ENCODE data around the gene GIMAP8. TPM values are rescaled to one million over a fixed set of nuclear protein-coding genes. Genes with fewer than 3 reads are reported as not detected.
A peak's percentile ranks its signal among the peaks of the same experiment; 100 is the strongest.
"Not testable (repeated sequence)": the region's sequence is repeated elsewhere in the genome, so short reads cannot be mapped to it uniquely, and the experiment has no call there.

GIMAP8 gene
- total RNA-seq, 4 donors from 2014 or later: 0.38 to 12.2 (median 2.4) TPM

GRCh38 chr7:150481186-150481920, 30.9 kb downstream of the GIMAP8 start:
- H3K9me3 ChIP-seq: no peaks in the 10 kb centered on the region
- peaks cover 0 to 49% (median 5%) of the 10 kb centered on the region in 3 donors for H3K4me1 ChIP-seq
- no peak overlapping the region for H3K4me3 ChIP-seq
- intact Hi-C loops (cut with DNase I): no loop called here
- peaks cover 0 to 10% (median 0%) of the 10 kb centered on the region in 3 donors for H3K36me3 ChIP-seq
- TF ChIP-seq CTCF (IDR thresholded peaks at IDR 0.05) (no peak), POLR2A (IDR thresholded peaks at IDR 0.05) (peak in 1 of 4 donors; percentile 49)
- no peak for DNase-seq
- no peaks in the 10 kb centered on the region for H3K27me3 ChIP-seq
- peak overlapping the region; percentile 11 to 80 (median 50) for H3K27ac ChIP-seq
- 67 to 71% methylated on average over 9 of the region's 9 CpGs for WGBS, 2 donors

- intact Hi-C loops (cut with DNase I): no loop called here
- peak overlapping the region in 3 of 4 donors; percentile 11 to 80 (median 60) for H3K27ac ChIP-seq
- 55 to 57% methylated on average over 4 of the region's 4 CpGs for WGBS, 2 donors
These were observed 31.5 kb downstream of the GIMAP8 start for GRCh38 chr7:150481922-150482321.

GRCh38 chr7:150483514-150483913, 33.1 kb downstream of the GIMAP8 start:
- DNase-seq; H3K9me3 ChIP-seq; H3K27me3 ChIP-seq; intact Hi-C loops (cut with DNase I); H3K36me3 ChIP-seq: not testable (repeated sequence)
- 20 to 26% methylated on average over 2 of the region's 2 CpGs for WGBS, 2 donors
- Histone ChIP-seq H3K4me3 (peak overlapping the region in 1 of 4 donors; percentile 8), H3K27ac (peak overlapping the region in 3 of 4 donors; percentile 44 to 61 (median 53)), H3K4me1 (peaks cover 0 to 43% (median 3%) of the 10 kb centered on the region in 3 donors)

More at GRCh38 chr7:150481922-150482321, 31.5 kb downstream of the GIMAP8 start:
- no peak overlapping the region for H3K4me3 ChIP-seq
- TF ChIP-seq CTCF (IDR thresholded peaks at IDR 0.05) (no peak), POLR2A (IDR thresholded peaks at IDR 0.05) (no peak)
- H3K9me3 ChIP-seq: no peaks in the 10 kb centered on the region
- peaks cover 0 to 49% (median 5%) of the 10 kb centered on the region in 3 donors for H3K4me1 ChIP-seq
- no peak for DNase-seq
- peaks cover 0 to 9% (median 0%) of the 10 kb centered on the region in 3 donors for H3K36me3 ChIP-seq
- no peaks in the 10 kb centered on the region for H3K27me3 ChIP-seq

GRCh38 chr7:150484071-150484470, 33.6 kb downstream of the GIMAP8 start:
- H3K27me3 ChIP-seq; H3K36me3 ChIP-seq; DNase-seq; H3K9me3 ChIP-seq; intact Hi-C loops (cut with DNase I): not testable (repeated sequence)
- WGBS, 2 donors: 40 to 48% methylated on average over 3 of the region's 3 CpGs
- Histone ChIP-seq H3K4me1 (peaks cover 0 to 37% (median 0%) of the 10 kb centered on the region in 3 donors), H3K4me3 (peak overlapping the region in 1 of 4 donors; percentile 8), H3K27ac (peak overlapping the region in 3 of 4 donors; percentile 44 to 61 (median 53))

- DNase-seq: no peak
- 65% methylated on average over 2 of the region's 2 CpGs for WGBS, 2 donors
- Histone ChIP-seq H3K36me3 (no peaks in the 10 kb centered on the region), H3K27ac (no peak overlapping the region), H3K4me1 (peaks cover 0 to 7% (median 0%) of the 10 kb centered on the region in 3 donors), H3K27me3 (no peaks in the 10 kb centered on the region), H3K9me3 (no peaks in the 10 kb centered on the region), H3K4me3 (no peak overlapping the region)
- TF ChIP-seq CTCF (IDR thresholded peaks at IDR 0.05) (no peak), POLR2A (IDR thresholded peaks at IDR 0.05) (no peak)
- intact Hi-C loops (cut with DNase I): no loop called here
These were observed 37.2 kb downstream of the GIMAP8 start for GRCh38 chr7:150487625-150488024.

- Histone ChIP-seq H3K27ac (no peak overlapping the region), H3K4me1 (no peaks in the 10 kb centered on the region), H3K9me3 (no peaks in the 10 kb centered on the region), H3K4me3 (no peak overlapping the region), H3K36me3 (no peaks in the 10 kb centered on the region), H3K27me3 (no peaks in the 10 kb centered on the region)
- 86 to 87% methylated on average over 1 of the region's 1 CpG for WGBS, 2 donors
- intact Hi-C loops (cut with DNase I): no loop called here
- TF ChIP-seq CTCF (IDR thresholded peaks at IDR 0.05) (no peak), POLR2A (IDR thresholded peaks at IDR 0.05) (no peak)
- no peak for DNase-seq
These were observed 39.4 kb downstream of the GIMAP8 start for GRCh38 chr7:150489782-150490181.

GRCh38 chr7:150493442-150493841, 43.0 kb downstream of the GIMAP8 start:
- H3K27ac ChIP-seq; intact Hi-C loops (cut with DNase I); H3K4me3 ChIP-seq; H3K27me3 ChIP-seq; H3K36me3 ChIP-seq; H3K9me3 ChIP-seq; DNase-seq; H3K4me1 ChIP-seq: not testable (repeated sequence)
- WGBS, 2 donors: 17% methylated on average over 1 of the region's 3 CpGs; no CpG with 5 or more reads in 1 of the 2 donors
